H1 (cell line): ENCODE measurements around the gene MATN4. TPM values are rescaled to one million over a fixed set of nuclear protein-coding genes. Genes with fewer than 3 reads are reported as not detected.

Source experiments
- CTCF ChIA-PET: fragments of 300-600 bp; sonication (Branson Sonifier 250); formaldehyde crosslinking; loops from one replicate; lab custom pipeline; 2021; ENCODE audit not compliant: partially characterized antibody; lab: Charles Lee
- POLR2A ChIA-PET: fragments of 300-600 bp; sonication (Branson Sonifier 250); formaldehyde crosslinking; loops from one replicate; lab custom pipeline; 2021; ENCODE audit warnings: inconsistent platforms; ENCODE audit not compliant: partially characterized antibody; lab: Charles Lee
- DNase-seq, 2 experiments: peaks; one replicate each; pipeline versions ENCODE4 v3.0.0 to v3.0.0-alpha.2; 2010 to 2022; ENCODE audit warnings: low spot score in 2 of 2, low read depth in 1 of 2, mixed read lengths in 1 of 2
- FAIRE-seq: peaks from 2 replicates; lab custom pipeline; 2011; peaks lifted over from hg19 to GRCh38; lab: Jason Lieb, UNC
- H2AFZ ChIP-seq: 2 replicates; pipeline ENCODE4 v1.8.1; 2012; ENCODE audit warnings: low read length, inconsistent platforms
- H2AK5ac ChIP-seq: 2 replicates; pipeline ENCODE4 v1.6.1; 2013; ENCODE audit warnings: low read depth, low read length
- H2BK120ac ChIP-seq: replicated peaks from 2 replicates; pipeline ENCODE3; 2013; ENCODE audit warnings: low read depth, low read length, inconsistent platforms
- H2BK12ac ChIP-seq: 2 replicates; pipeline ENCODE4 v1.6.1; 2013; ENCODE audit warnings: low read depth, low read length
- H2BK15ac ChIP-seq: 2 replicates; pipeline ENCODE4 v1.6.1; 2013; ENCODE audit warnings: low read length
- H2BK20ac ChIP-seq: 2 replicates; pipeline ENCODE4 v1.6.1; 2013; ENCODE audit warnings: low read length
- H2BK5ac ChIP-seq: 2 replicates; pipeline ENCODE4 v1.6.1; 2013; ENCODE audit warnings: low read depth, low read length
- H3K14ac ChIP-seq: 2 replicates; pipeline ENCODE4 v1.6.1; 2013; ENCODE audit warnings: inconsistent platforms; ENCODE audit not compliant: insufficient read length
- H3K18ac ChIP-seq: 2 replicates; pipeline ENCODE4 v1.6.1; 2013; ENCODE audit warnings: low read length; ENCODE audit errors: extremely low read depth
- H3K23ac ChIP-seq: 2 replicates; pipeline ENCODE4 v1.6.1; 2013; ENCODE audit warnings: inconsistent platforms; ENCODE audit not compliant: insufficient read length
- H3K23me2 ChIP-seq: 2 replicates; pipeline ENCODE4 v1.6.1; 2013; ENCODE audit warnings: low read depth, low read length
- H3K27ac ChIP-seq: 2 replicates; pipeline ENCODE4 v1.6.1; 2011; ENCODE audit warnings: low read depth, low read length, inconsistent platforms
- H3K27me3 ChIP-seq, 4 experiments: replicated peaks in 1 of 4; 1 replicate in 1 of 4; 2 replicates in 3 of 4; pipeline versions ENCODE4 v1.6.1 to v1.8.1; 2011 to 2013; ENCODE audit warnings: low read length in 3 of 4, mild to moderate bottlenecking in 3 of 4, inconsistent platforms in 2 of 4, mixed read lengths in 2 of 4, moderate library complexity in 1 of 4; ENCODE audit not compliant: control insufficient read depth in 3 of 4, insufficient read depth in 3 of 4; ENCODE audit errors: extremely low read depth in 1 of 4
- H3K36me3 ChIP-seq, 4 experiments: 2 replicates each; pipeline versions ENCODE4 v1.6.1 to v1.8.1; 2011 to 2013; ENCODE audit warnings: mild to moderate bottlenecking in 4 of 4, low read length in 3 of 4, moderate library complexity in 2 of 4, control low read depth in 1 of 4, inconsistent platforms in 1 of 4; ENCODE audit not compliant: insufficient read depth in 4 of 4, control insufficient read depth in 2 of 4
- H3K4ac ChIP-seq: replicated peaks from 2 replicates; pipeline ENCODE3; 2013; ENCODE audit warnings: low read length, low read depth, mixed read lengths, inconsistent platforms; ENCODE audit not compliant: insufficient read length
- H3K4me1 ChIP-seq, 4 experiments: replicated peaks in 1 of 4; 1 replicate in 1 of 4; 2 replicates in 3 of 4; pipeline versions ENCODE4 v1.6.1 to v1.8.1; 2011 to 2013; ENCODE audit warnings: low read length in 3 of 4, inconsistent platforms in 2 of 4, mixed read lengths in 1 of 4; ENCODE audit not compliant: insufficient read depth in 4 of 4, control insufficient read depth in 3 of 4
- H3K4me2 ChIP-seq, 2 experiments: 2 replicates each; pipeline versions ENCODE4 v1.6.1 to v1.8.1; 2011 to 2013; ENCODE audit warnings: low read depth in 2 of 2, low read length in 2 of 2, control low read depth in 1 of 2, inconsistent platforms in 1 of 2, mild to moderate bottlenecking in 1 of 2; ENCODE audit not compliant: insufficient read depth in 1 of 2
- H3K4me3 ChIP-seq, 4 experiments: fragments of 200-600, 300-600 bp in 1 of 4; sonication (generic), shearing (Covaris generic), sonication (Bioruptor Twin) in 1 of 4; 2 replicates each; pipeline versions ENCODE4 v1.5.1 to v1.8.1; 2011 to 2016; ENCODE audit warnings: low read length in 4 of 4, low read depth in 3 of 4, control low read depth in 2 of 4, inconsistent platforms in 2 of 4, mild to moderate bottlenecking in 2 of 4, mixed read lengths in 1 of 4, moderate library complexity in 1 of 4; ENCODE audit not compliant: insufficient read depth in 2 of 4; ENCODE audit errors: extremely low read depth in 1 of 4
- H3K56ac ChIP-seq: replicated peaks from 2 replicates; pipeline ENCODE3; 2013; ENCODE audit warnings: low read depth, mild to moderate bottlenecking, mixed read lengths, low read length, inconsistent platforms; ENCODE audit not compliant: insufficient read length
- H3K79me1 ChIP-seq: 2 replicates; pipeline ENCODE4 v1.6.1; 2013; ENCODE audit warnings: low read depth, low read length, control low read depth
- H3K79me2 ChIP-seq, 2 experiments: 2 replicates each; pipeline versions ENCODE4 v1.6.1 to v1.8.1; 2012 to 2013; ENCODE audit warnings: low read length in 2 of 2, mild to moderate bottlenecking in 2 of 2, inconsistent platforms in 1 of 2; ENCODE audit not compliant: insufficient read depth in 2 of 2, control insufficient read depth in 1 of 2
- H3K9ac ChIP-seq, 4 experiments: replicated peaks in 1 of 4; 1 replicate in 1 of 4; 2 replicates in 3 of 4; pipeline versions ENCODE4 v1.6.1 to v1.8.1; 2011 to 2013; ENCODE audit warnings: low read depth in 3 of 4, low read length in 3 of 4, control low read depth in 2 of 4, mild to moderate bottlenecking in 2 of 4, moderate library complexity in 2 of 4, inconsistent platforms in 1 of 4; ENCODE audit errors: extremely low read depth in 1 of 4
- H3K9me3 ChIP-seq, 2 experiments: 2 replicates each; pipeline versions ENCODE4 v1.6.1 to v1.8.1; 2012 to 2013; ENCODE audit warnings: mild to moderate bottlenecking in 2 of 2, moderate library complexity in 2 of 2, control low read depth in 1 of 2, inconsistent platforms in 1 of 2, low read depth in 1 of 2, low read length in 1 of 2, mixed read lengths in 1 of 2; ENCODE audit not compliant: insufficient read depth in 2 of 2
- H4K20me1 ChIP-seq, 2 experiments: replicated peaks in 1 of 2; 2 replicates each; pipeline versions ENCODE3 to v1.8.1; 2011 to 2013; ENCODE audit warnings: inconsistent platforms in 2 of 2, low read length in 2 of 2, mild to moderate bottlenecking in 1 of 2; ENCODE audit not compliant: insufficient read depth in 2 of 2, control insufficient read depth in 1 of 2
- H4K5ac ChIP-seq: 2 replicates; pipeline ENCODE4 v1.6.1; 2013; ENCODE audit warnings: low read length, low read depth, mixed read lengths, inconsistent platforms; ENCODE audit not compliant: insufficient read length
- H4K8ac ChIP-seq: 2 replicates; pipeline ENCODE4 v1.8.0; 2013; ENCODE audit warnings: mild to moderate bottlenecking, moderate library complexity, low read length, inconsistent platforms; ENCODE audit not compliant: insufficient read depth; ENCODE audit errors: extremely low read depth
- H4K91ac ChIP-seq: replicated peaks from 2 replicates; pipeline ENCODE3; 2013; ENCODE audit warnings: low read length, mixed read lengths, inconsistent platforms; ENCODE audit not compliant: insufficient read length
- CEBPB ChIP-seq: IDR thresholded peaks from 2 replicates; pipeline ENCODE4 v1.6.1; 2012; ENCODE audit warnings: low read depth, low read length
- CREB1 ChIP-seq: IDR thresholded peaks from 2 replicates; pipeline ENCODE4 v1.6.1; 2012; ENCODE audit warnings: inconsistent platforms
- POLR2A ChIP-seq, 2 experiments: IDR thresholded peaks; 1 replicate in 1 of 2; 2 replicates in 1 of 2; pipeline ENCODE4 v1.6.1; 2011; ENCODE audit warnings: low read depth in 2 of 2, low read length in 2 of 2, mild to moderate bottlenecking in 2 of 2; ENCODE audit errors: control extremely low read depth in 1 of 2
- WGBS, 2 experiments: shearing (Covaris generic) in 1 of 2; methylation state at CpG; one replicate each; pipeline versions ENCODE4 v1.1.6 to v1.1.7; 2013 to 2015; ENCODE audit warnings: low lambda C conversion rate in 2 of 2, mixed read lengths in 2 of 2, inconsistent platforms in 1 of 2, low coverage in 1 of 2, missing lambda C conversion rate in 1 of 2; ENCODE audit not compliant: insufficient replicate concordance in 2 of 2, insufficient coverage in 1 of 2, insufficient read length in 1 of 2; ENCODE audit errors: extremely low coverage in 1 of 2, missing lambda C conversion rate in 1 of 2; 5-methylcytosine and 5-hydroxymethylcytosine counted together
- polyA plus RNA-seq, 7 experiments: library from polyadenylated mRNA; depleted of rRNA in 3 of 7; stranded (reverse) in 5 of 7; unstranded in 2 of 7; fragments of >200 nt in 5 of 7; fragments of 200-250 nt in 2 of 7; gene quantifications; 1 replicate in 5 of 7; 2 replicates in 1 of 7; 4 replicates in 1 of 7; pipeline versions ENCODE4 v1.2.1 to v1.2.3, GENCODE V29; 2011 to 2013; ENCODE audit warnings: missing spikeins in 2 of 7, mixed read lengths in 2 of 7
- total RNA-seq: library from RNA; stranded (reverse); fragmentation: NEBNext Ultra II Directional; extraction: Animal tissue kit (Norgen Biotek cat#: 25700); gene quantifications from 2 replicates; pipeline ENCODE4 v1.2.1, GENCODE V29; 2021

Gene MATN4
- total and polyA plus RNA-seq, 2 of the 8 experiments (the other 6 are each of a cell fraction or from before 2014, with no cell fraction given): 2.1 to 4.4 TPM

DNA sequence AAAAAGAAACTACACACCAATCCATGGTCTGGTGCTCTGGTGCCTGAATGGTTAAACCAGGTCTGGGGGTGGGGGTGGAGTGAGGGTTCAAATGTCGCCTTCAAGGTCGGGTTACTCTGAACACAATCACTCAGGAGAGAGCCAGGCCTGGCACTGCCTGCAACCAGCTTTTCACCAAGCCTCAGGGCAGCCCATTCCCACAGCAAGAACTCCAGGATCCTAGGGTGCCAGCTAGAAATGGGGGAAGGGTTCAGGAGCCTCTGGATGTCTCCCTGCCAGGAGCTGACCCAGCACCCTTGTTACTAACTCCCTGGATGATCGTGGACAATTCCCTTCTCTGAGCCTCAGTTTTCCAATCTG, 33.5 kb upstream of the MATN4 start:
- Histone ChIP-seq H3K23me2 (no peaks in the 10 kb centered on the region), H3K23ac (no peak overlapping the region), H3K4ac (peak overlapping the region; percentile 15), H2BK5ac (peak overlapping the region; percentile 93; the same call in 1 of the 2 replicates), H3K27ac (peak overlapping the region; percentile 89), H3K4me2 (peak overlapping the region; percentile 68 to 84), H3K9me3 (no peaks in the 10 kb centered on the region), H3K79me2 (peaks cover 0 to 89% of the 10 kb centered on the region in 2 experiments; a peak in 3 of 4 replicates), H3K9ac (peak overlapping the region in 2 of 4 experiments; percentile 56 to 63; a peak in 3 of 7 replicates), H2BK120ac (peak overlapping the region; percentile 67), H3K36me3 (peaks cover 0 to 6% (median 0%) of the 10 kb centered on the region in 4 experiments; a peak in 1 of 8 replicates), H3K18ac (peak overlapping the region; percentile 90; the same call in 1 of the 2 replicates), H4K91ac (peak overlapping the region; percentile 85), H2BK12ac (peak overlapping the region; percentile 91; the same call in 1 of the 2 replicates), H3K79me1 (peaks cover 32% of the 10 kb centered on the region), H3K4me1 (peaks cover 40 to 81% (median 58%) of the 10 kb centered on the region in 4 experiments), H2AFZ (no peak overlapping the region), H2BK20ac (0 out of 2 replicates have a peak overlapping the region, but pooled peaks have one; percentile 64), H3K27me3 (no peaks in the 10 kb centered on the region), H3K4me3 (peak overlapping the region in 3 of 4 experiments; percentile 8 to 51 (median 33); a peak in 5 of 8 replicates), H3K14ac (no peak overlapping the region), H4K20me1 (peaks cover 0 to 6% of the 10 kb centered on the region in 2 experiments), H2AK5ac (peak overlapping the region; percentile 65; the same call in 1 of the 2 replicates), H3K56ac (no peak overlapping the region), H2BK15ac (no peak overlapping the region; the same call in 1 of the 2 replicates), H4K5ac (peak overlapping the region; percentile 88), H4K8ac (peak overlapping the region; percentile 83; the same call in 1 of the 2 replicates)
- TF ChIP-seq CEBPB (no peak), CREB1 (no peak), POLR2A (IDR thresholded peaks at IDR 0.05; ENCODE audit: control extremely low read depth in 1 of 2, low read depth in 2 of 2, low read length in 2 of 2) (peak; percentile 8 to 21; a peak in 2 of 3 replicates)
- FAIRE-seq (no peak), DNase-seq (no peak)
- CTCF ChIA-PET: interaction anchor here (0.6 to 4.6 kb wide), 18 partner anchors 9 to 430 kb away, joined by 3 to 24 read pairs (median 4); partner anchors contain the start of genes DBNDD2 and SYS1
- 10% methylated on average over 3 of the region's 3 CpGs; no CpG with 5 or more reads in 1 of the 2 experiments for WGBS, 2 experiments
- POLR2A ChIA-PET: interaction anchor here (0.8 to 2.3 kb wide), 14 partner anchors 9 to 480 kb away, joined by 3 to 18 read pairs (median 4); partner anchors contain the start of genes PIGT and SYS1
